H9 (cell line): Measurements from ENCODE around the gene COMMD1. TPM values are rescaled to one million over a fixed set of nuclear protein-coding genes. Genes with fewer than 3 reads are reported as not detected.
"Not testable (repeated sequence)": the region's sequence is repeated elsewhere in the genome, so short reads cannot be mapped to it uniquely, and the experiment has no call there.

Experiments used
- DNase-seq: peaks from one replicate; pipeline ENCODE4 v3.0.0-alpha.2; 2017
- H2AFZ ChIP-seq: one replicate; pipeline ENCODE4 v1.6.1; 2013; ENCODE audit warnings: mild to moderate bottlenecking, low read length, control low read depth, moderate library complexity
- H2AK5ac ChIP-seq: 2 replicates; pipeline ENCODE4 v1.6.1; 2013; ENCODE audit warnings: low read length, control low read depth, mixed read lengths; ENCODE audit not compliant: insufficient read length
- H2BK120ac ChIP-seq: one replicate; pipeline ENCODE4 v1.6.1; 2013; ENCODE audit warnings: low read depth, mild to moderate bottlenecking, low read length, control low read depth, inconsistent platforms; ENCODE audit not compliant: poor library complexity, severe bottlenecking
- H2BK12ac ChIP-seq: 2 replicates; pipeline ENCODE4 v1.6.1; 2013; ENCODE audit warnings: low read length, control low read depth, mixed read lengths, low read depth; ENCODE audit not compliant: insufficient read length
- H2BK15ac ChIP-seq: 2 replicates; pipeline ENCODE4 v1.6.1; 2013; ENCODE audit warnings: low read depth, low read length, control low read depth
- H2BK20ac ChIP-seq: one replicate; pipeline ENCODE4 v1.6.1; 2013; ENCODE audit warnings: low read depth, mild to moderate bottlenecking, low read length, control low read depth, inconsistent platforms; ENCODE audit not compliant: poor library complexity, severe bottlenecking
- H2BK5ac ChIP-seq: 2 replicates; pipeline ENCODE4 v1.6.1; 2013; ENCODE audit warnings: low read length, control low read depth, mixed read lengths; ENCODE audit not compliant: insufficient read length
- H3K14ac ChIP-seq: 2 replicates; pipeline ENCODE4 v1.6.1; 2013; ENCODE audit warnings: low read length, control low read depth; ENCODE audit not compliant: insufficient read depth
- H3K18ac ChIP-seq: 2 replicates; pipeline ENCODE4 v1.6.1; 2013; ENCODE audit warnings: low read depth, mild to moderate bottlenecking, mixed read lengths, low read length, control low read depth; ENCODE audit not compliant: insufficient read length
- H3K23ac ChIP-seq: 2 replicates; pipeline ENCODE4 v1.6.1; 2013; ENCODE audit warnings: low read length, control low read depth, mixed read lengths, low read depth; ENCODE audit not compliant: insufficient read length
- H3K23me2 ChIP-seq: 2 replicates; pipeline ENCODE4 v1.6.1; 2013; ENCODE audit warnings: low read depth, mild to moderate bottlenecking, mixed read lengths, low read length, control low read depth; ENCODE audit not compliant: insufficient read length, poor library complexity, severe bottlenecking
- H3K27ac ChIP-seq: 2 replicates; pipeline ENCODE4 v1.5.1; 2013; ENCODE audit warnings: low read length, control low read depth, mixed read lengths, low read depth; ENCODE audit not compliant: insufficient read length
- H3K27me3 ChIP-seq: 2 replicates; pipeline ENCODE4 v1.6.1; 2013; ENCODE audit warnings: low read length, control low read depth, inconsistent platforms; ENCODE audit not compliant: insufficient read depth
- H3K4ac ChIP-seq: 2 replicates; pipeline ENCODE4 v1.6.1; 2013; ENCODE audit warnings: low read depth, mild to moderate bottlenecking, control low read depth, inconsistent platforms, low read length, moderate library complexity
- H3K4me1 ChIP-seq: 2 replicates; pipeline ENCODE4 v1.6.1; 2013; ENCODE audit warnings: low read length, control low read depth, inconsistent platforms; ENCODE audit not compliant: insufficient read depth
- H3K4me2 ChIP-seq: 2 replicates; pipeline ENCODE4 v1.6.1; 2013; ENCODE audit warnings: low read length, control low read depth, mixed read lengths; ENCODE audit not compliant: insufficient read length, insufficient read depth
- H3K56ac ChIP-seq: 2 replicates; pipeline ENCODE4 v1.6.1; 2013; ENCODE audit warnings: low read depth, mild to moderate bottlenecking, mixed read lengths, low read length, control low read depth; ENCODE audit not compliant: insufficient read length
- H3K79me1 ChIP-seq: 2 replicates; pipeline ENCODE4 v1.6.1; 2013; ENCODE audit warnings: low read depth, mild to moderate bottlenecking, moderate library complexity, low read length, control low read depth, inconsistent platforms; ENCODE audit not compliant: insufficient read depth, poor library complexity, severe bottlenecking
- H3K79me2 ChIP-seq: 2 replicates; pipeline ENCODE4 v1.6.1; 2013; ENCODE audit warnings: low read length, control low read depth, inconsistent platforms; ENCODE audit not compliant: insufficient read depth
- H3K9ac ChIP-seq: 2 replicates; pipeline ENCODE4 v1.6.1; 2013; ENCODE audit warnings: low read length, control low read depth, mixed read lengths; ENCODE audit not compliant: insufficient read length; ENCODE audit errors: extremely low read depth
- H3K9me3 ChIP-seq: one replicate; pipeline ENCODE4 v1.6.1; 2013; ENCODE audit warnings: low read depth, low read length, inconsistent platforms; ENCODE audit not compliant: control insufficient read depth
- H3T11ph ChIP-seq: one replicate; pipeline ENCODE4 v1.6.1; 2013; ENCODE audit warnings: mild to moderate bottlenecking, low read length, control low read depth, inconsistent platforms
- H4K20me1 ChIP-seq: one replicate; pipeline ENCODE4 v1.6.1; 2013; ENCODE audit not compliant: control insufficient read depth, insufficient read length, insufficient read depth
- H4K5ac ChIP-seq: 2 replicates; pipeline ENCODE4 v1.6.1; 2013; ENCODE audit warnings: low read depth, mild to moderate bottlenecking, mixed read lengths, low read length, control low read depth; ENCODE audit not compliant: insufficient read length
- H4K8ac ChIP-seq: replicated peaks from 2 replicates; pipeline ENCODE4 v1.6.1; 2013; ENCODE audit warnings: low read length, control low read depth, mixed read lengths, low read depth; ENCODE audit not compliant: insufficient read length
- H4K91ac ChIP-seq: 2 replicates; pipeline ENCODE4 v1.6.1; 2013; ENCODE audit warnings: low read depth, mild to moderate bottlenecking, moderate library complexity, mixed read lengths, low read length, control low read depth; ENCODE audit not compliant: insufficient read length
- H3K27ac Mint-ChIP-seq, 3 experiments: 2 replicates in 2 of 3; 3 replicates in 1 of 3; pipeline ENCODE4 v1.8.0; 2020 to 2021; ENCODE audit warnings: mixed read lengths in 3 of 3, mild to moderate bottlenecking in 1 of 3, moderate library complexity in 1 of 3
- H3K27me3 Mint-ChIP-seq: 2 replicates; pipeline ENCODE4 v1.8.0; 2021; ENCODE audit warnings: low read depth, mild to moderate bottlenecking, moderate library complexity, mixed read lengths
- H3K36me3 Mint-ChIP-seq, 3 experiments: 2 replicates in 2 of 3; 3 replicates in 1 of 3; pipeline ENCODE4 v1.8.0; 2020 to 2021; ENCODE audit warnings: low read depth in 3 of 3, mixed read lengths in 3 of 3; ENCODE audit not compliant: insufficient read depth in 1 of 3
- H3K4me1 Mint-ChIP-seq, 2 experiments: 2 replicates each; pipeline ENCODE4 v1.8.0; 2020; ENCODE audit warnings: mixed read lengths in 2 of 2
- H3K4me3 Mint-ChIP-seq, 2 experiments: 2 replicates in 1 of 2; 3 replicates in 1 of 2; pipeline ENCODE4 v1.8.0; 2020 to 2021; ENCODE audit warnings: mild to moderate bottlenecking in 2 of 2, mixed read lengths in 2 of 2, moderate library complexity in 1 of 2
- H3K9me3 Mint-ChIP-seq, 2 experiments: 2 replicates in 1 of 2; 3 replicates in 1 of 2; pipeline ENCODE4 v1.8.0; 2020; ENCODE audit warnings: mild to moderate bottlenecking in 2 of 2, mixed read lengths in 2 of 2, moderate library complexity in 1 of 2
- WGBS: extraction: QIAGEN DNeasy Blood & Tissue Kit; methylation state at CpG from one replicate; pipeline ENCODE4 v1.1.7; 2013; ENCODE audit warnings: missing lambda C conversion rate, low lambda C conversion rate, mixed read lengths; ENCODE audit not compliant: insufficient read length; ENCODE audit errors: extremely low coverage; 5-methylcytosine and 5-hydroxymethylcytosine counted together
- total RNA-seq: library from RNA; stranded (reverse); gene quantifications from 2 replicates; pipeline ENCODE4 v1.2.1, GENCODE V29; 2021
- TF ChIP-seq, protein P1 (sequence below): fragments of 200-600 bp; sonication (generic); conservative IDR thresholded peaks from 3 replicates; pipeline ENCODE4 v1.8.0; 2021; ENCODE audit warnings: antibody characterized with exemption, mild to moderate bottlenecking

The COMMD1 gene
- total RNA-seq, 1 experiment from 2014 or later, result 31.5 TPM

DNA sequence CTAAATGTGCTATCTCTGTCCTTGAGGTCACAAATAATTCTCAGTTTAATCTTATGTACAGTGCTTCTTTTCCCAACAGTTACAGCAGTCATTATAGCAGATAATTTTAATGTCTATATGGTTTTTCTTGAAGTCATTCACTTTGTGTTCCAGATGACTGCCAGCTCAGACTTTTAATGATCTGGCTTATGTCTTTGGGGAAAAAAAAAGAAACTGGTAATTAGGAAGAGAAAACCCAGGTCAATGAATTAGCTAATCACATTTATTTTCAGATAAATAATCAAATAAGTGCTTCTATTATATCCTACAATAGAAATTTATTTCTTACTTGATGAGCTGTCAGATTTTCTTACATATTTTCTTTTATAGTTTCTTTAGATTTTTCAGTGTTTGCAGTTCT lies 96.0 kb downstream of the COMMD1 start:
- no peaks in the 10 kb centered on the region for H3K9me3 Mint-ChIP-seq
- no peak overlapping the region for H3K27ac Mint-ChIP-seq
- Histone ChIP-seq H3K4me2 (no peak overlapping the region), H3K14ac (no peak overlapping the region), H3K4me1 (no peaks in the 10 kb centered on the region), H2BK120ac (no peak overlapping the region), H2BK20ac (no peak overlapping the region), H3T11ph (no peak overlapping the region), H3K79me2 (no peaks in the 10 kb centered on the region), H3K9ac (no peak overlapping the region), H4K8ac (no peak overlapping the region), H3K9me3 (no peaks in the 10 kb centered on the region), H3K23ac (no peak overlapping the region), H3K56ac (no peak overlapping the region), H3K27ac (no peak overlapping the region), H2BK12ac (no peak overlapping the region), H3K27me3 (no peaks in the 10 kb centered on the region), H2BK5ac (no peak overlapping the region), H4K20me1 (no peaks in the 10 kb centered on the region), H3K23me2 (no peaks in the 10 kb centered on the region), H3K4ac (no peak overlapping the region), H2BK15ac (no peak overlapping the region), H4K5ac (no peak overlapping the region), H3K79me1 (no peaks in the 10 kb centered on the region), H2AK5ac (no peak overlapping the region), H4K91ac (no peak overlapping the region), H3K18ac (no peak overlapping the region), H2AFZ (no peak overlapping the region)
- H3K27me3 Mint-ChIP-seq, result no peaks in the 10 kb centered on the region
- TF ChIP-seq, protein P1, sequence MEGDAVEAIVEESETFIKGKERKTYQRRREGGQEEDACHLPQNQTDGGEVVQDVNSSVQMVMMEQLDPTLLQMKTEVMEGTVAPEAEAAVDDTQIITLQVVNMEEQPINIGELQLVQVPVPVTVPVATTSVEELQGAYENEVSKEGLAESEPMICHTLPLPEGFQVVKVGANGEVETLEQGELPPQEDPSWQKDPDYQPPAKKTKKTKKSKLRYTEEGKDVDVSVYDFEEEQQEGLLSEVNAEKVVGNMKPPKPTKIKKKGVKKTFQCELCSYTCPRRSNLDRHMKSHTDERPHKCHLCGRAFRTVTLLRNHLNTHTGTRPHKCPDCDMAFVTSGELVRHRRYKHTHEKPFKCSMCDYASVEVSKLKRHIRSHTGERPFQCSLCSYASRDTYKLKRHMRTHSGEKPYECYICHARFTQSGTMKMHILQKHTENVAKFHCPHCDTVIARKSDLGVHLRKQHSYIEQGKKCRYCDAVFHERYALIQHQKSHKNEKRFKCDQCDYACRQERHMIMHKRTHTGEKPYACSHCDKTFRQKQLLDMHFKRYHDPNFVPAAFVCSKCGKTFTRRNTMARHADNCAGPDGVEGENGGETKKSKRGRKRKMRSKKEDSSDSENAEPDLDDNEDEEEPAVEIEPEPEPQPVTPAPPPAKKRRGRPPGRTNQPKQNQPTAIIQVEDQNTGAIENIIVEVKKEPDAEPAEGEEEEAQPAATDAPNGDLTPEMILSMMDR, result no peak
- DNase-seq, result no peak
- no peaks in the 10 kb centered on the region; a peak in 1 of 4 replicates for H3K4me1 Mint-ChIP-seq
- no peak overlapping the region for H3K4me3 Mint-ChIP-seq
- no peaks in the 10 kb centered on the region; a peak in 1 of 7 replicates for H3K36me3 Mint-ChIP-seq

DNA sequence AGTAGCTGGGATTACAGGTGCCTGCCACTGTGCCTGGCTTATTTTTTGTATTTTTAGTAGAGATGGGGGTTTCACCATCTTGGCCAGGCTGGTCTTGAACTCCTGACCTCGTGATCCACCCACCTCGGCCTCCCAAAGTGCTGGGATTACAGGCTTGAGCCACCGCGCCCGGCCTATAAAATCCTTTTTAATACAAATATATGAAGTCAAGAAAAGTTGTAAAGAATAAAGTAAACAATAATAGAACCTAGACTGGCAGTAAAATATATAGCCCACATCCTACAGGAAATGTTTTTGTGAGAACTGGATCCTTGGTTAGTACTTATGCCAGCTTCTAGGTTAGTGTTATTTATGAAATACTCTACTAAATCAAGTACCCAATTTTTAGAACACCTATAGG lies 99.0 kb downstream of the COMMD1 start:
- not testable (repeated sequence) for H2BK20ac ChIP-seq, H2AFZ ChIP-seq, H3K4me1 ChIP-seq, H3K9me3 ChIP-seq, H2AK5ac ChIP-seq, H4K5ac ChIP-seq, H3K27ac ChIP-seq, H3T11ph ChIP-seq, H4K8ac ChIP-seq, H3K18ac ChIP-seq, H3K14ac ChIP-seq, DNase-seq, H2BK5ac ChIP-seq, H4K20me1 ChIP-seq, H2BK15ac ChIP-seq, H2BK12ac ChIP-seq, H3K4me2 ChIP-seq, H4K91ac ChIP-seq, H3K23me2 ChIP-seq, H3K36me3 Mint-ChIP-seq, H2BK120ac ChIP-seq, H3K9ac ChIP-seq, H3K79me1 ChIP-seq, H3K4ac ChIP-seq, H3K27me3 Mint-ChIP-seq, H3K4me3 Mint-ChIP-seq, H3K79me2 ChIP-seq, H3K56ac ChIP-seq, H3K27ac Mint-ChIP-seq, H3K23ac ChIP-seq, H3K4me1 Mint-ChIP-seq, H3K27me3 ChIP-seq, H3K9me3 Mint-ChIP-seq
- no CpG with 5 or more reads among the region's 5 CpGs for WGBS
